Muscle of arm (tissue), 12 donors: ENCODE results near the gene RPL19. TPM values are rescaled to one million over a fixed set of nuclear protein-coding genes. Genes with fewer than 3 reads are reported as not detected.

Source experiments
- DNase-seq: peaks from one replicate; pipeline ENCODE4 v3.0.0-alpha.2; 2013
- polyA plus RNA-seq, 12 donors: library from polyadenylated mRNA; unstranded; fragments of 120-200 nt; gene quantifications; one replicate each; pipeline ENCODE4 v1.2.1, GENCODE V29; 2013; ENCODE audit not compliant: insufficient read length in 12 of 12

RPL19 gene
- polyA plus RNA-seq, 12 donors: 1,378 to 2,677 (median 2,441) TPM; not detected in 1

GRCh38 chr17:39194985-39195524 lies 5.0 kb upstream of the RPL19 start:
- DNase-seq: no peak

GRCh38 chr17:39195568-39196160 lies 4.4 kb upstream of the RPL19 start:
- no peak for DNase-seq

GRCh38 chr17:39196241-39196807 lies 3.8 kb upstream of the RPL19 start:
- peak; percentile 43 for DNase-seq

GRCh38 chr17:39196808-39197291 lies 3.2 kb upstream of the RPL19 start:
- no peak for DNase-seq

- peak; percentile 73 for DNase-seq
Observed at GRCh38 chr17:39197380-39198185, 2.5 kb upstream of the RPL19 start, which contains the start of gene CACNB1. Gene CACNB1 (minus strand): TSS chr17:39197669. CDS start chr17:39197495, 174 bp downstream.

GRCh38 chr17:39198186-39198566 lies 1.9 kb upstream of the RPL19 start:
- DNase-seq: no peak

GRCh38 chr17:39199820-39200069 lies 338 bp upstream of the RPL19 start:
- DNase-seq: no peak

- DNase-seq: no peak
Observed at GRCh38 chr17:39200957-39201510, 951 bp downstream of the RPL19 start.

- DNase-seq: no peak
Observed at GRCh38 chr17:39204245-39204644, 4.2 kb downstream of the RPL19 start.

GRCh38 chr17:39205112-39205526 lies 5.0 kb downstream of the RPL19 start:
- DNase-seq: no peak

- DNase-seq: no peak
Observed at GRCh38 chr17:39208136-39208535, 8.1 kb downstream of the RPL19 start.

- DNase-seq: no peak
Observed at GRCh38 chr17:39208893-39209292, 8.8 kb downstream of the RPL19 start.

GRCh38 chr17:39209317-39210092 lies 9.4 kb downstream of the RPL19 start:
- no peak for DNase-seq

- no peak for DNase-seq
Observed at GRCh38 chr17:39210093-39210434, 10.0 kb downstream of the RPL19 start.

GRCh38 chr17:39212195-39212810 lies 12.2 kb downstream of the RPL19 start:
- no peak for DNase-seq

- DNase-seq: no peak
Observed at GRCh38 chr17:39212841-39213480, 12.9 kb downstream of the RPL19 start.

- no peak for DNase-seq
Observed at GRCh38 chr17:39213852-39214251, 13.8 kb downstream of the RPL19 start.

- DNase-seq: no peak
Observed at GRCh38 chr17:39217734-39218369, 17.8 kb downstream of the RPL19 start.

- DNase-seq: no peak
Observed at GRCh38 chr17:39218906-39219305, 18.8 kb downstream of the RPL19 start.

GRCh38 chr17:39219647-39220154 lies 19.6 kb downstream of the RPL19 start:
- DNase-seq: no peak
